Stromal cell of bone marrow (primary cell): ENCODE data around the gene SLC10A2.

Experiments
- DNase-seq: peaks from one replicate; pipeline ENCODE4 v3.0.0-alpha.2; 2012; ENCODE audit warnings: low read depth

The SLC10A2 gene

GRCh38 chr13:103046676-103047075, 19.5 kb downstream of the SLC10A2 start:
- no peak for DNase-seq

- no peak for DNase-seq
Observed at GRCh38 chr13:103044056-103044455, 22.2 kb downstream of the SLC10A2 start.

- no peak for DNase-seq
Observed at GRCh38 chr13:103040006-103040405, 26.2 kb downstream of the SLC10A2 start.

GRCh38 chr13:103039183-103039582, 27.0 kb downstream of the SLC10A2 start:
- DNase-seq: no peak

- DNase-seq: no peak
Observed at GRCh38 chr13:103036268-103036667, 29.9 kb downstream of the SLC10A2 start.

- DNase-seq: no peak
Observed at GRCh38 chr13:103033999-103034398, 32.2 kb downstream of the SLC10A2 start.

GRCh38 chr13:103031332-103031873, 34.8 kb downstream of the SLC10A2 start:
- DNase-seq: no peak

GRCh38 chr13:103030776-103031175, 35.4 kb downstream of the SLC10A2 start:
- DNase-seq: no peak

GRCh38 chr13:103029798-103030197, 36.4 kb downstream of the SLC10A2 start:
- DNase-seq: no peak

GRCh38 chr13:103022336-103022735, 43.9 kb downstream of the SLC10A2 start:
- no peak for DNase-seq

- no peak for DNase-seq
Observed at GRCh38 chr13:103018556-103018955, 47.7 kb downstream of the SLC10A2 start.

GRCh38 chr13:103012646-103013045, 53.6 kb downstream of the SLC10A2 start:
- DNase-seq: no peak

GRCh38 chr13:103009051-103009840, 57.0 kb downstream of the SLC10A2 start:
- no peak for DNase-seq

GRCh38 chr13:103007427-103007762, 58.8 kb downstream of the SLC10A2 start:
- no peak for DNase-seq

GRCh38 chr13:103006641-103007426, 59.4 kb downstream of the SLC10A2 start:
- no peak for DNase-seq

GRCh38 chr13:103004661-103005345, 61.4 kb downstream of the SLC10A2 start:
- no peak for DNase-seq

- no peak for DNase-seq
Observed at GRCh38 chr13:103003631-103004030, 62.6 kb downstream of the SLC10A2 start.

- DNase-seq: no peak
Observed at GRCh38 chr13:103002279-103002678, 63.9 kb downstream of the SLC10A2 start.

- DNase-seq: no peak
Observed at GRCh38 chr13:103000157-103000556, 66.1 kb downstream of the SLC10A2 start.

GRCh38 chr13:102999499-102999898, 66.7 kb downstream of the SLC10A2 start:
- DNase-seq: no peak
